PFSK-1 (cell line): ENCODE measurements around the gene FBXO28.
A peak's percentile ranks its signal among the peaks of the same experiment; 100 is the strongest.

Experiments used
- FOXP2 ChIP-seq: optimal IDR thresholded peaks from 2 replicates; pipeline ENCODE3; 2011; ENCODE audit warnings: borderline replicate concordance, control low read depth, inconsistent platforms; ENCODE audit not compliant: insufficient read depth; ENCODE audit errors: extremely low read length, extremely low read depth
- POLR2AphosphoS5 ChIP-seq: IDR thresholded peaks from 2 replicates; pipeline ENCODE4 v1.6.1; 2012; ENCODE audit warnings: low read depth, mild to moderate bottlenecking, control low read depth, low read length, moderate library complexity
- SIN3A ChIP-seq: IDR thresholded peaks from 2 replicates; pipeline ENCODE4 v1.6.1; 2012; ENCODE audit warnings: mild to moderate bottlenecking, low read length, moderate library complexity, borderline replicate concordance; ENCODE audit not compliant: insufficient read depth
- TAF1 ChIP-seq: IDR thresholded peaks from 2 replicates; pipeline ENCODE4 v1.6.1; 2012; ENCODE audit warnings: low read length, control low read depth, borderline replicate concordance; ENCODE audit not compliant: insufficient read depth
- TF ChIP-seq, protein P1 (sequence below), 2 experiments: IDR thresholded peaks; 2 replicates each; pipeline versions ENCODE4 v1.6.1 to v1.8.0; 2011 to 2012; ENCODE audit warnings: low read depth in 2 of 2, low read length in 2 of 2, control low read depth in 1 of 2, inconsistent platforms in 1 of 2, mild to moderate bottlenecking in 1 of 2, moderate library complexity in 1 of 2; ENCODE audit not compliant: insufficient read depth in 1 of 2

The FBXO28 gene

DNA sequence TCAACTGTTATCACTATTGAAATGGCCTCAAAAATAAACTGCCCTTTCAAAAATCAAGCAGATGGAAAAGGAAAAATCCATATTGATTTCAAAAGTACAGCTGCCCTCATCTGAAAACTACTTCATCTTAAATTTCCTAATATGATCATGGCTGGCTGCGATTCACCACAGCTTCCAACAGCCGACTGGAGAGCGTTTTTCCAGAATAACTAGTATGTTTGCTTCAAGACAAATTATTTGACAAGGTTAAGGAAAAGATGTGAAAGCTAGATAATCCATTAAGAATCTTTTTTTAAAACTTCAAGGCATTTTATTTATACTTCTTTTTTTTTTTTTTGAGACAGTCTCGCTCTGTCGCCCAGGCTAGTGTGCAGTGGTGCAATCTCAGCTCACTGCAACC, 65.0 kb downstream of the FBXO28 start:
- TF ChIP-seq POLR2AphosphoS5 (no peak), TAF1 (no peak), FOXP2 (no peak), SIN3A (no peak)
- TF ChIP-seq, protein P1, sequence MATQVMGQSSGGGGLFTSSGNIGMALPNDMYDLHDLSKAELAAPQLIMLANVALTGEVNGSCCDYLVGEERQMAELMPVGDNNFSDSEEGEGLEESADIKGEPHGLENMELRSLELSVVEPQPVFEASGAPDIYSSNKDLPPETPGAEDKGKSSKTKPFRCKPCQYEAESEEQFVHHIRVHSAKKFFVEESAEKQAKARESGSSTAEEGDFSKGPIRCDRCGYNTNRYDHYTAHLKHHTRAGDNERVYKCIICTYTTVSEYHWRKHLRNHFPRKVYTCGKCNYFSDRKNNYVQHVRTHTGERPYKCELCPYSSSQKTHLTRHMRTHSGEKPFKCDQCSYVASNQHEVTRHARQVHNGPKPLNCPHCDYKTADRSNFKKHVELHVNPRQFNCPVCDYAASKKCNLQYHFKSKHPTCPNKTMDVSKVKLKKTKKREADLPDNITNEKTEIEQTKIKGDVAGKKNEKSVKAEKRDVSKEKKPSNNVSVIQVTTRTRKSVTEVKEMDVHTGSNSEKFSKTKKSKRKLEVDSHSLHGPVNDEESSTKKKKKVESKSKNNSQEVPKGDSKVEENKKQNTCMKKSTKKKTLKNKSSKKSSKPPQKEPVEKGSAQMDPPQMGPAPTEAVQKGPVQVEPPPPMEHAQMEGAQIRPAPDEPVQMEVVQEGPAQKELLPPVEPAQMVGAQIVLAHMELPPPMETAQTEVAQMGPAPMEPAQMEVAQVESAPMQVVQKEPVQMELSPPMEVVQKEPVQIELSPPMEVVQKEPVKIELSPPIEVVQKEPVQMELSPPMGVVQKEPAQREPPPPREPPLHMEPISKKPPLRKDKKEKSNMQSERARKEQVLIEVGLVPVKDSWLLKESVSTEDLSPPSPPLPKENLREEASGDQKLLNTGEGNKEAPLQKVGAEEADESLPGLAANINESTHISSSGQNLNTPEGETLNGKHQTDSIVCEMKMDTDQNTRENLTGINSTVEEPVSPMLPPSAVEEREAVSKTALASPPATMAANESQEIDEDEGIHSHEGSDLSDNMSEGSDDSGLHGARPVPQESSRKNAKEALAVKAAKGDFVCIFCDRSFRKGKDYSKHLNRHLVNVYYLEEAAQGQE (IDR thresholded peaks at IDR 0.05; ENCODE audit: insufficient read depth in 1 of 2, low read depth in 2 of 2, low read length in 2 of 2) = no peak

DNA sequence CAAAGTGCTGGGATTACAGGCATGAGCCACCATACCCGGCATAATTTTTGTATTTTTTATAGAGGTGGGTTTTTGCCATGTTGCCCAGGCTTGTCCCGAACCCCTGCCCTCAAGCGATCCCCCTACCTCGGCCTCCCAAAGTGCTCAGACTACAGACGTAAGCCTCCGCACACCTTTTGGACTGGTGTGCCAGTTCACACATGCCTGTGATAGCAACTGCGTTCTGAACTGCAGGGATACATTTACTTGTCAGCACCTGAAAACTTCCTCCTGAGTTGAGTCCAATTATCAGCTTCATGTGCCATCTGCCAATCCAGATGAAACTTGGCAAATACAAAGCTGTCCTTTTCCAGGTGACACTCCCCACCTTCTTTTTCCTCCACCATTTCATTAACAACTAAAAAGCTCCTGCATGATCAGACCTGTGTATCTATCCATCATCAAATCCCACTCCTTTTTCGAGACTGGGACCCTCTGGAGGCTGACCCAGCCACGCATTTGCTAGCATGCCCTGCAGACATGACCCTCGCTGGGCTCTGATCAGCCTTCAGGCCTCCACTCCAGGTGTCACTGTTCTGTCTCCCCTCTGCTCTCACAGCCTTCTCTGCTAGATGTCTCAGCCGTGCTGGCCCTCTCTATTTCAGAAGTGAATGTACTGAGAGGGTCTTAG, 67.0 kb downstream of the FBXO28 start:
- TF ChIP-seq, protein P1 (IDR thresholded peaks at IDR 0.05; ENCODE audit: insufficient read depth in 1 of 2, low read depth in 2 of 2, low read length in 2 of 2) = no peak
- no peak for TF ChIP-seq TAF1
- no peak for TF ChIP-seq FOXP2
- no peak for TF ChIP-seq POLR2AphosphoS5
- no peak for TF ChIP-seq SIN3A

DNA sequence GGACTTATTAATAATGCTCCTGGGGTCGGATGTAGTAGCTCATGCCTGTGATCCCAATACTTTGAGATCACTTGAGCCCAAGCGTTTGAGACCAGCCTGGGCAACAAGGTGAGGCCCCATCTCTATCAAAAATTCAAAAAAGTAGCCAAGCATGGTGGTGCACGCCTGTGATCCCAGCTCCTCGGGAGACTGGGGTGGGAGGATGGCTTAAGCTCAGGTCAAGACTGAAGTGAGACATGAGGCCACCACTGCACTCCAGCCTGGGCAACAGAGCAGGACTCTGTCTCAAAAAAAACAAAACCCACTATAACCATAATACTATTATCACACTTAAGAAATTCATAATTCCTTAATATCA, 67.5 kb downstream of the FBXO28 start:
- TF ChIP-seq TAF1 = no peak
- TF ChIP-seq FOXP2 = no peak
- no peak for TF ChIP-seq SIN3A
- TF ChIP-seq, protein P1 (IDR thresholded peaks at IDR 0.05; ENCODE audit: insufficient read depth in 1 of 2, low read depth in 2 of 2, low read length in 2 of 2) = no peak
- no peak for TF ChIP-seq POLR2AphosphoS5

DNA sequence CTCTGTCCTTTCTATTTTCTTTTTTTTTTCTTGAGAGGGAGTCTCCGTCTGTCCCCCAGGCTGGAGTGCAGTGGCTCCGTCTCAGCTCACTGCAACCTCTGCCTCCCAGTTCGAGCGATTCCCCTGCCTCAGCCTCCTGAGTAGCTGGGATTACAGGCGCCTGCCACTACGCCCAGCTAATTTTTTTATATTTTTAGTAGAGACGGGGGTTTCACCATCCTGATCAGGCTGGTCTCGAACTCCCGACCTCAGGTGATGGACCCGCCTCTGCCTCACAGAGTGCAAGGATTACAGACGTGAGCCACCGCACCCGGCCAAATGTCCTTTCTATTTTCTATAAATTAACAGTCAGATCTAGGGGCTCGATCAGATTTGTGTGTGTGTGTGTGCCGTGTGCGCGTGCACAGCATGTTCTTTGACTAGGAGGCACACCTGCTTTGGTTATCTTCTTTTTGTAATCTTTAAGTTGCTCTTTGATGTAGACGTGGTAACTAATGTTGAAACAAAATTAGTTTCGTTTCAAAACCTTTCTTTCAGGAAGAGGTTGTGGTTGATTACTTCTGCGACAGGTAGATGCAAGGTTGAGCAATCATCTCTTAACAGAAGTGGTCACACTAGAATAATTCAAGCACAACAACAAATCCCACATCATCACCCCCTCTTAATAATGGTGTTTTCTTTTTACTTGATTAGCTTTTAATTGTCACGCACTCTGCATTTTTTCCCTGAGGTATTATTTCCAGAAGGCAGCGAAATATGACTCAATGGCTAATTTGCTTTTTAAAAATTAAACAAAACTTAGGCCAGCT, 68.3 kb downstream of the FBXO28 start:
- no peak for TF ChIP-seq TAF1

DNA sequence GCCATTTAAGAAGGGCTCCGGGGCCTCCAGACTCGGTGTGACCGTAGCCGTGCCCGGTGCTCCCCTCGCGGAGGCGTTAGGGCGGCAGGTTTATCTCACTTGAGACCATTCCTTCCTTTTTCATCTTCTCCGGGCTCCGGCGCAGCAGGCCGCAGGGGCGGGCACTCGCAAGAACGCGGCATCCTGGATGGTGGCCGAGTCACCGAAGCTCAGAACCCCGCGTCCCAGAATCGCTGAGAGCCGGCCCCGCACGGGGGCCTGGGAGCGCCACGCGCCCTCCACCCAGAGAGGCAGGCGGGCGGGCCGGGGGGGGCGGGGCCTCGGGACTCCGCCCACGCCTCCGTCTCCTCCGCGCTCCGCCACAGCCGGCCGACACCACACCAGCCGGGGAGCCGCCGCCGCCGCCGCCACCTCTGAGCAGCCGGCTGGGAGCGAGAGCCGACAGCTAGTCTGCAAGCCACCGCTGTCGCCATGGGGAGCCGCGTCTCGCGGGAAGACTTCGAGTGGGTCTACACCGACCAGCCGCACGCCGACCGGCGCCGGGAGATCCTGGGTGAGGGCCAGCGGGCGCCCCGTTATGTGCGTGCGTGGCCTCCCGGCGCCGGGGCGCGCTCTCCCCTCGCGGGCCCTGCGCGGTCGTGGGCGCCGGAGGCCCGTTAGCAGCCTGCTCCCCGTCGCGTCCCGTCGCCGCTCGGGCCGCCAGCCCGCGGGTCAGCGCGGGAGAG, 69.1 kb downstream of the FBXO28 start, which contains the start of gene DEGS1:
DEGS1 (plus strand) TSS at position 375 of the 725 bp plus-strand sequence; CDS start at position 472, 97 bp downstream.
- peak; percentile 64; the same call in 1 of the 2 replicates for TF ChIP-seq TAF1
- TF ChIP-seq, protein P1 (IDR thresholded peaks at IDR 0.05; ENCODE audit: insufficient read depth in 1 of 2, low read depth in 2 of 2, low read length in 2 of 2) = no peak
- TF ChIP-seq SIN3A = no peak
- TF ChIP-seq POLR2AphosphoS5 = peak; percentile 79
- no peak for TF ChIP-seq FOXP2
